Transverse colon (tissue), 4 donors: ENCODE data around the gene SLC19A1.

Experiments used
- CTCF ChIP-seq, 5 experiments: fragments of 200-600 bp in 3 of 5; fragments of 450-650 bp in 2 of 5; sonication (generic) in 3 of 5; IDR thresholded peaks; 1 replicate in 2 of 5; 2 replicates in 3 of 5; pipeline ENCODE4 v1.5.1; 2016 to 2017; ENCODE audit warnings: antibody characterized with exemption in 5 of 5, inconsistent platforms in 3 of 5, mild to moderate bottlenecking in 2 of 5, moderate library complexity in 1 of 5
- EP300 ChIP-seq: sonication (generic); formaldehyde crosslinking; IDR thresholded peaks from one replicate; pipeline ENCODE4 v1.6.1; 2017; ENCODE audit warnings: antibody characterized with exemption, low read depth
- POLR2A ChIP-seq: fragments of 450-650 bp; IDR thresholded peaks from one replicate; pipeline ENCODE4 v1.6.1; 2016; ENCODE audit warnings: antibody characterized with exemption, mild to moderate bottlenecking, moderate library complexity
- POLR2AphosphoS5 ChIP-seq, 3 donors: sonication (generic); formaldehyde crosslinking; IDR thresholded peaks; one replicate each; pipeline ENCODE4 v1.6.1; 2016; ENCODE audit warnings: antibody characterized with exemption in 3 of 3

GRCh38 chr21:45574081-45574501 is 31.9 kb upstream of the SLC19A1 start:
- TF ChIP-seq EP300 (no peak), POLR2AphosphoS5 (IDR thresholded peaks at IDR 0.05) (no peak), CTCF (IDR thresholded peaks at IDR 0.05) (no peak), POLR2A (no peak)
